Measurements from ENCODE around the gene DEF6.

DEF6 gene

DNA sequence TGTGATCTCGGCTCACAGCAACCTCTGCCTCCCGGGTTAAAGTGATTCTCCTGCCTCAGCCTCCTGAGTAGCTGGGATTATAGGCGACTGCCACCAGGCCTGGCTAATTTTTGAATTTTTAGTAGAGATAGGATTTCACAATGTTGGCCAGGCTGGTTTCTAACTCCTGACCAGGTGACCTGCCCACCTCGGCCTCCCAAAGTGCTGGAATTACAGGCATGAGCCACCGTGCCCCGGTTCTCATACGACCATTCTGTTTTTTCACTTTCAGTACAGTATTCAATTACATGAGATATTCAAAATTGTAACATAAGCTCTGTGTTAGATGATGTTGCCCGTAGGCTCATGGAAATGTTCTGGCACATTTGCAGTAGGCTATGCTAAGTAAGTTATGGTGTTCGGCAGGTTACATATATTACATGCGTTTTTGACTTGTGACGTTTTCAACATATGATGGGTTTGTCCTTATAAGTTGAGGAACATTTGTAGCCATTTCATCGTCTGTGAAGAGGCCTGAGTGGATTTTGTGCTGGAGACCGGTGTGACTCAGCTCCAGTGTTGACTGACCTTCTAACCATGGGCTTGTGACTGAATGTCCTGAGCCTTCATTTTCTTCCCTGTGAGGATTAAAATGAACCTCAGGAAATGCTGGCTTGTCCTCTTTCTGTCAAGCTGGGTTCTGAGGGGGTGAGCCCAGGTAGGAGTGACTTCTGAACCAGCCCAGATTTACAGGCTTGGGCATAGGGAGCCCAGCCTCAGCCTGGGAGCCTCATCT, 56.9 kb downstream of the DEF6 start:
- DNase-seq (ENCODE audit: insufficient read length, low spot score) (no peak), FAIRE-seq (no peak)
- TF ChIP-seq, protein P1, sequence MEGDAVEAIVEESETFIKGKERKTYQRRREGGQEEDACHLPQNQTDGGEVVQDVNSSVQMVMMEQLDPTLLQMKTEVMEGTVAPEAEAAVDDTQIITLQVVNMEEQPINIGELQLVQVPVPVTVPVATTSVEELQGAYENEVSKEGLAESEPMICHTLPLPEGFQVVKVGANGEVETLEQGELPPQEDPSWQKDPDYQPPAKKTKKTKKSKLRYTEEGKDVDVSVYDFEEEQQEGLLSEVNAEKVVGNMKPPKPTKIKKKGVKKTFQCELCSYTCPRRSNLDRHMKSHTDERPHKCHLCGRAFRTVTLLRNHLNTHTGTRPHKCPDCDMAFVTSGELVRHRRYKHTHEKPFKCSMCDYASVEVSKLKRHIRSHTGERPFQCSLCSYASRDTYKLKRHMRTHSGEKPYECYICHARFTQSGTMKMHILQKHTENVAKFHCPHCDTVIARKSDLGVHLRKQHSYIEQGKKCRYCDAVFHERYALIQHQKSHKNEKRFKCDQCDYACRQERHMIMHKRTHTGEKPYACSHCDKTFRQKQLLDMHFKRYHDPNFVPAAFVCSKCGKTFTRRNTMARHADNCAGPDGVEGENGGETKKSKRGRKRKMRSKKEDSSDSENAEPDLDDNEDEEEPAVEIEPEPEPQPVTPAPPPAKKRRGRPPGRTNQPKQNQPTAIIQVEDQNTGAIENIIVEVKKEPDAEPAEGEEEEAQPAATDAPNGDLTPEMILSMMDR (IDR thresholded peaks at IDR 0.05; ENCODE audit: insufficient read depth, missing control alignments) = no peak

DNA sequence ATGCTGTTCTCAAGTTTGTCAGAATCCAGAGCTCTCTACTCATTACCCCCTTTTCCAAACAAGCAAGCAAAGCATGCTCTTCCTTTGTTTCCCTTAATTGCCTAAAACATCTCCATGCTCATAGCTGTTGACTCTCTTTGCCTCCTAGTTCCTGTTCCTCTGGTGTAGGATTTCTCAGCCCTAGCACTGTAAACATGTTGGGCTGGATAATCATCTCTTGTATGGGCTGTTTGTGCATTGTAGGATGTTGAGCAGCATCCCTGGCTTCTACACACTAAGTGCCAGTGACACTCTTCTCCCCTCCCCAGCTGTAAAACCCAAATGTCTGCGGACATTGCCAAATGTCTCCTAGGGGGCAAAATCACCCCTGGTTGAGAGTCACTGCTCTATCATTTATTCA, 58.8 kb downstream of the DEF6 start:
- DNase-seq (ENCODE audit: insufficient read length, low spot score) (no peak), FAIRE-seq (no peak)
- TF ChIP-seq, protein P1 (IDR thresholded peaks at IDR 0.05; ENCODE audit: insufficient read depth, missing control alignments) = no peak

DNA sequence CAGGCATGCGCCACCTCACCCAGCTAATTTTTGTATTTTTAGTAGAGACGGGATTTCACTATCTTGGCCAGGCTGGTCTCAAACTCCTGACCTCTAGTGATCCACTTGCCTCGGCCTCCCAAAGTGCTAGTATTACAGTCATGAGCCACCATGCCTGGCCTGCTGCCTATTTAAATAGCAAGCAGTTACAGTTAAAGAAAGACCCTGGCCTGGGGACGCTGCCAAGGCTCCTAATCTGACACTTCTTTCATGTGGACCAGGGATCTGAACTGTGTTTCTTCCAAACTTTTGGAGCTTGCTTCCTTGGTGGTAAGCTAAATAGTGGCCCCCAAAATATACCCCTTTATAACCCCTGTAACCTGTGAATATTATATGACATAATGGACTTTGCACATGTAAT, 60.1 kb downstream of the DEF6 start:
- DNase-seq (ENCODE audit: insufficient read length, low spot score) (no peak), FAIRE-seq (no peak)

DNA sequence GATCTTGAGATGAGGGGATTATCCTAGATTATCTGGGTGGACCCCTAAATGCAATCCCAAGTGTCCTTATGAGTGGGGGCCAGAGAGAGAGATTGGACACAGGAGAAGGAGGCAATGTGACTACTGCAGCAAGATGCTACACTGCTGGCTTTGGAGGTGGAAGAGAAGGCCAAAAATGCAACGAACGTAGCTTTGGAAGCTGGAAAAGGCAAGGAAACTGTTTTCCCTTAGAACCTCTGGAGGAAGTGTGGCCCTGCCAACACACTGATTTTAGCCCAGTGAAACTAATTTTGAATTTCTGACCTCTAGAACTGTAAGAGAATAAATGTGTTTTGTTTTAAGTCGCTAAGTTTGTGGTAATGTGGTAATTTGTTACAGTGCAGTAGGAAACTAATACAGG, 60.5 kb downstream of the DEF6 start:
- DNase-seq (ENCODE audit: insufficient read length, low spot score) = no peak
- TF ChIP-seq, protein P1 (IDR thresholded peaks at IDR 0.05; ENCODE audit: insufficient read depth, missing control alignments) = no peak
- no peak for FAIRE-seq

More for the DNA sequence above, 60.1 kb downstream of the DEF6 start:
- TF ChIP-seq, protein P1 (IDR thresholded peaks at IDR 0.05; ENCODE audit: insufficient read depth, missing control alignments) = no peak

DNA sequence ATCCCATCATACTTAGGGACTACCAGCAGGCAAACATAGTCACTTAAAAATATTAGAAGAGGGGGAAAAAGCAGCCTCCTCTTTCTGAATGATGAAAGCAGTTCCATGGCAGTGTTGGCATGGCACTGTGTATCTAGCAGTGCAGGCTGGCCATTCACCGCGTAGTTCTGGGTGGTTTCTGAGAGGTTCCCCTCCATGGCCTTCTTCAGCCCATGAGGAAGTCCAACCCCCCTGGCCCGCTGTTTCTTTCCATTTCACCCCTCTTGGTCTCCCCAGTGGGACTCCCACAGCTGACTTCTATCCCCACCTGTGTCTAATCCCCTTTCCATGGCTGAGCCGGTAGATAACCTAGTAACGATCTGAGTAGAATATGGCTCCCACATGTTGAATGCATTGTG, 61.7 kb downstream of the DEF6 start:
- TF ChIP-seq, protein P1 (IDR thresholded peaks at IDR 0.05; ENCODE audit: insufficient read depth, missing control alignments) = no peak
- DNase-seq (ENCODE audit: insufficient read length, low spot score) (no peak), FAIRE-seq (no peak)

DNA sequence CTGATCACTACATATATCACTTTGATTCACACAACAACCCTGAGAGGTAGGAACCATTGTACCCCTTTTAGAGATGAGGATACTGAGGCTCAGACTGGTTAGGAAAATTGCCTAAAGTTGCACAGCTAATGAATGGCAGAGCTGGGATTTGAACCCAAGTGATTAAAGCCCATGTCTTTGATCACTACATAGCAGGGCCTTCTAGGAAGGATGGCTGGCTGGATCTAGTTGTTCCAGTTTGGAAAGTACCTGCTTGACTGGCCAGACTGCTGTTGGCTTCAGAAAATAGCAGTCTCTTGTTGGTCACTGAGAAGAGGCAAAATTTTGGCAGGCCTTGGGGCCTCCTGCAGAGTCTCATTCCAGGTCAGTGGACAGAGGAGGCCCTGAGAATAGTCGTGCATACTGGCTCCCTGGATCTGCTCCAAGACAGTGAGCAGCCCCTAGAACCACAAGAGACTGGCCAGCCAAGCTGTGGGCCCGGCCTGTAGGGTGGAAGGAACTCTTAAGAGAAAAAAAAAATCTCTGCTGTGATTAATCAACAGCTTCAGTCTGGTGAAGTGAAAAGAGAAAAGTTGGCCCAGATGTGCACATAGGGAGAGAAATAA, 62.2 kb downstream of the DEF6 start:
- FAIRE-seq (no peak), DNase-seq (ENCODE audit: insufficient read length, low spot score) (no peak)
- TF ChIP-seq, protein P1 (IDR thresholded peaks at IDR 0.05; ENCODE audit: insufficient read depth, missing control alignments) = no peak

All from D721Med (cell line).